Retinal pigment epithelial cell (primary cell): ENCODE data around the gene GLRA2.

Experiments used
- DNase-seq: peaks from one replicate; pipeline ENCODE4 v3.0.0-alpha.2; 2010; ENCODE audit warnings: low read depth
- H3K4me3 ChIP-seq: 2 replicates; pipeline ENCODE4 v1.5.1; 2011; ENCODE audit warnings: mild to moderate bottlenecking, low read length, control low read depth, moderate library complexity
- TF ChIP-seq, protein P1 (sequence below): conservative IDR thresholded peaks from 2 replicates; pipeline ENCODE4 v1.5.1; 2011; ENCODE audit warnings: low read depth, low read length, control low read depth, inconsistent platforms

The GLRA2 gene

DNA sequence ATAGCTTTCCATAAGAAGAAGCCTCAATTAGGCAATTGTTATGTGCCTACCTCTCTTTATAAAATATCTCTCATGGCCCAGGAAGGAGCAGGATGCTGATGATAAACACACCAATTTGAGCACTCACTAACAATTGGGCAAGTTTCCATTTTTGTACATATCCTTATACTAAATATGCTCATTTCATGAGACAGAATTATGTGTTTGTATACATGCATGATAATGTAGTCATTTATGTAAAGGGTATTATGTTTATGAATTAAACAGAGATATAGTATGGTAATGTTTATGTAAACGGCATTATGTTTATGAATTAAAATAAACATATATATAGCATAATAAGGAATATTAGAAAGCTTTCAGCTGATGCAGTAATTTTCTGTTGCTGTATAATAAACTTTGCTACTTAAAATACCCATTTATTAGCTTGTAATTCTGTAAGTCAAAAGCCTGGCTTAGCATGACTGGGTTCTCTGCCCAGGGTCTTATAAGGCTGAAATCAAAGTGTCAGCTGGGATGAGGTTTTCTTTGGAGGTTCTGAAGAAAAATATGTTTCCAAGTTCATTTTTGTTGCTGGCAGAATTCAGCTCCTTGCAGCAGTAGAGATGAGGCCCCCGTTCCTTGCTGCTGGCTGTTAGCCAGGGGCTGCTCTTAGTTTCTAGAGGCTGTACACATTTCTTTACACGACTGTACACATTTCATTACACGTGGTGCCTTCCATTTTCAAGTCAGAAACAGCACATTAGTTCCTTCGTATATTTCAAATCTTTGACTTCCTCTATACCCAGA, 89.0 kb downstream of the GLRA2 start:
- TF ChIP-seq, protein P1, sequence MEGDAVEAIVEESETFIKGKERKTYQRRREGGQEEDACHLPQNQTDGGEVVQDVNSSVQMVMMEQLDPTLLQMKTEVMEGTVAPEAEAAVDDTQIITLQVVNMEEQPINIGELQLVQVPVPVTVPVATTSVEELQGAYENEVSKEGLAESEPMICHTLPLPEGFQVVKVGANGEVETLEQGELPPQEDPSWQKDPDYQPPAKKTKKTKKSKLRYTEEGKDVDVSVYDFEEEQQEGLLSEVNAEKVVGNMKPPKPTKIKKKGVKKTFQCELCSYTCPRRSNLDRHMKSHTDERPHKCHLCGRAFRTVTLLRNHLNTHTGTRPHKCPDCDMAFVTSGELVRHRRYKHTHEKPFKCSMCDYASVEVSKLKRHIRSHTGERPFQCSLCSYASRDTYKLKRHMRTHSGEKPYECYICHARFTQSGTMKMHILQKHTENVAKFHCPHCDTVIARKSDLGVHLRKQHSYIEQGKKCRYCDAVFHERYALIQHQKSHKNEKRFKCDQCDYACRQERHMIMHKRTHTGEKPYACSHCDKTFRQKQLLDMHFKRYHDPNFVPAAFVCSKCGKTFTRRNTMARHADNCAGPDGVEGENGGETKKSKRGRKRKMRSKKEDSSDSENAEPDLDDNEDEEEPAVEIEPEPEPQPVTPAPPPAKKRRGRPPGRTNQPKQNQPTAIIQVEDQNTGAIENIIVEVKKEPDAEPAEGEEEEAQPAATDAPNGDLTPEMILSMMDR, result no peak

DNA sequence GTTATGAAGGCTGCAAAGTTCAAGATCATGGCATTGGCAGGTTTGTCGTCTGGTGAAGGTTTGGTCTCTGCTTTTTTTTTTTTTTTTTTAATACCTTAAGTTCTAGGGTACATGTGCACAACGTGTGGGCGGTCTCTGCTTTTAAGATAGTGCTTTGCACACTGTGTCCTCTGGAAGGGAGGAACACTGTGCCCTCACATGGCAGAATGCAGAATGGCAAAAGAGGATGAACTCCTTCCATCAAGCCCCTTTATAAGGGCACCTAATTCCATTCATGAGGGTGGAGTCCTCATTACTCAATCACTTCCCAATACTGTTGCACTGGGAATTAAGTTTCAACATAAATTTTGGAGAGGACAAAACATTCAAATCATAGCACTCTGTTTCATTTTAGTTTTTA, 101.4 kb downstream of the GLRA2 start:
- no peak overlapping the region for H3K4me3 ChIP-seq
- TF ChIP-seq, protein P1, result peak; percentile 24
- no peak for DNase-seq

More for the DNA sequence above, 89.0 kb downstream of the GLRA2 start:
- no peak for DNase-seq
- no peak overlapping the region for H3K4me3 ChIP-seq

DNA sequence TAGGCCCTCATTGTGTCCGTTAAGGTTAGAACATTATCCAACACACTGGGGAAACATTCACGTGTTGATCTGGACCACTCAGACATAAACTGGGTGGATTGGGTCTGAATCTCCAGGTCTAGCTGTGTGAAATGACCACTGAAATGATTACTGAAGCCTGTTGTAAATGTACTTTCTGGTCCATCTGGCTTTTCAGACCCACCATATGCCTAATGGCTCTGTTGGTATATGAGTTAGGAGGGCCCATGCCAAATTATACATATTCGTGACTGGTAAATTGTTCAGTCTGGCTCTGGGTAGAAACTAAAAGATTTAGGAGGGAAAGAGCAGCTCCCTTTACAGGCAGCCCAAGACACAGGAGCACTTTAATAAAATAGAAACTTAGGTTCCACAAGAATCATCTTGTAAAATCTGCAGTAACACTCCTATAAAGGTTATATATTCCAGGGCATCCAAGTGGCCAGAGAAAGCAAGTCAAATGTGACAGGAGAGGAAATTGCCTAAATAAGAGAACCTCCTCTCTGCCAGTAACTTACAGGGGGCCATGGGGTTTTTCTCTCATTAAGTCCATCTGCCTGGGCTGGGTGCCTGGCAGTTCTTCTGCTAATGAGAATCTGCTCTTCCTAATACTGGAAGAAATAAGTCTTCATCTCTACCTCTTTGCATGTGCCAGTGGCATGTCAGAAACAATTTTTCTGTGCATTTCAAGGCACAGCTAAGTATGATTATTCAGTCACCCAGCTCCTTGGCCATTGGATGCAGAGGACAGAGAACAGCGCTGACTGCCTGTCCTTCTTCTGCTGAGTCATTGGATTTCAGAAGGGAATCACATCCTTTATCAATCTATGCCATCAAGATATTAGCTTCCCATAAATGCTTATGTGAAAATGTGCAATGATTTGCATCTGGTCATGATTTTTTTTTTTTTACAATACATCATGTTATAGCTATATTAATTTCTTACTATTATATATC, 112.6 kb downstream of the GLRA2 start:
- TF ChIP-seq, protein P1, result no peak
- no peak overlapping the region for H3K4me3 ChIP-seq
- no peak for DNase-seq

DNA sequence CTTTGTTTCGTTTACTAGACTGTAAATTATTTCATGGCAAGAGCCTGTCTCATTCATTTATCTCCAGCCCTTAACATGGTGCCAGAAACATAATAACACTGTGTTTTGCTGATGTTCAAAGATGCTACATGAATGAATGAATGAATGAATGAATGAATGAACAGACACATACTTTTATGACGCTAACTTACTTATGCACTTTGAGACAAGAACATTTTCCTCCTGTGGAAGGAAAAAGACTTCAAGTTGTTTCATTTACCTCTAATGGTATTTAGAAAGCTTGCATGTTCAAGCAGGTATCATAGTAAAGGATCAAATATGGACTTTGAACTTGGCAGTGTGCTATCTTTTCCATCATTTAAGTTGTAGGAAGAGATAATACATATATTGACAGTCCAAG, 131.6 kb downstream of the GLRA2 start:
- TF ChIP-seq, protein P1, result no peak
- no peak for DNase-seq
- no peak overlapping the region for H3K4me3 ChIP-seq

DNA sequence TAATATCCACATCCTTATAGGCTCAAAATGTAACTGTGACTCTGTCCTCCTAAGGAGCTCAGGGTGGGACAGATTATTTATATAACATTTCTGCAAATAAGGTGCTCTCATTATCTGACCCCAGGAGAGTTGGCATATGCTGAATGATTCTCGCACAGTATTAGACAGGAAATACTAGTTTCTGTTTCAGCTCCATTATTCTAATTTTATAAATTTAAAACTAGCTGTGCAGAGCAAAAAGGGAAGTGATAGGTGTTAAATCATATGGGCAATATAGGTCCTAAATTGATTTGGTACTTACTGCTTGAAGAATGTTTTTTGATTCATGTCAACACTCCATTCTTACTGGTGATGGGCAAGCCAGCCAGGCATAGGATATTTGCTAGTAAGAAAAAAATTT, 141.5 kb downstream of the GLRA2 start:
- no peak for DNase-seq
- H3K4me3 ChIP-seq, result no peak overlapping the region
- TF ChIP-seq, protein P1, result no peak

DNA sequence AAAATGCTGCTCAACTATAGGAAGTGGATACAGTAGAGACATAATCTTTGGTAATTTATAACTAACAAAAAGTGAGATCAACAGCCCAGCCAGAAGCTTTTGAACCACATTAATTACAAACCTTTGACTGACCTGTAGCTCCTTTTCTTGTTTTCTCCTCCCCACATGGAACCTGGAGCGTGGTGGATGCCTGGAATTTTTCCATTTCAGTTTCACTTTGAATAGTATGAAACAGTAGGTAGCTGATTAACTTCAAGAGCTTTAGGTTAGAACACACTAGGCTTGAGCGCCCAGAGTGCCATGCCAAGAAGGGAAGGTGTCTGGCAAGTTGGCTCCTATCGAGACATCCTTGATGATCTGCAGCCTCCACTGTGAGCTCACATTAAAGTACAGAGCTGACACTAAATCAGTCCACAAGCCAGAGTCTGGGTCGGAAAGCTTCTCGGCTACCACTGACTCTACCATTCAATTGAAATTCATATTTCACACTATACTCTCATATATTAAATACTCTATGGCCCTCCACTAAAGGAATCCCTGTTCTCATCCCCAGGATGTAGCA, 143.4 kb downstream of the GLRA2 start:
- TF ChIP-seq, protein P1, result no peak
- DNase-seq, result peak; percentile 8
- no peak overlapping the region for H3K4me3 ChIP-seq
